GM19240 (cell line): ENCODE results near the gene DGKE.

Experiments
- DNase-seq: peaks from one replicate; pipeline ENCODE4 v3.0.0; 2011; ENCODE audit warnings: low spot score; ENCODE audit not compliant: insufficient read length

Gene DGKE

GRCh38 chr17:56812901-56813388 is 21.0 kb upstream of the DGKE start:
- no peak for DNase-seq

DNA sequence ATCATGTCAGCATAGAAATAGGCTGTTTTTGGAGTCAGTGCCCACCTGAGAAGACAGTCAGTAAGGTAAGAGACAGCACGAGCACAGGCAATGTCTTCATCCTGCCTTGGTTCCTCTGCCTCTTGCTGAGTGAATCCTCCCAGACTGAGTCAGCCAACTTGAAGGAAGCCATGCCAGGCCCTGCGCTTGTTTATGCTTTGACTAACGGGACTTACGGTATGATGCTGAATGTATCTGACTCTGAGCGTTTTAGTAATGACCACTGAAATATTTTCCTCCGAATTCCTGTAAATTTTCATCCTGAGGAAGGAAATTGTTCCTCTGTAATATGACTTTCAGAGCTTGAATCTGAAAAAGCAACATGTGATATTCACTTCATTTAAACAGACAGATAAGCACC is 18.2 kb upstream of the DGKE start:
- DNase-seq, result no peak

GRCh38 chr17:56817066-56817465 is 16.9 kb upstream of the DGKE start:
- DNase-seq, result no peak

- DNase-seq, result no peak
Measured at GRCh38 chr17:56819030-56819429, 14.9 kb upstream of the DGKE start.

- peak; percentile 81 for DNase-seq
Measured at GRCh38 chr17:56819431-56820145, 14.4 kb upstream of the DGKE start.

- DNase-seq, result no peak
Measured at GRCh38 chr17:56820207-56820606, 13.7 kb upstream of the DGKE start.

DNA sequence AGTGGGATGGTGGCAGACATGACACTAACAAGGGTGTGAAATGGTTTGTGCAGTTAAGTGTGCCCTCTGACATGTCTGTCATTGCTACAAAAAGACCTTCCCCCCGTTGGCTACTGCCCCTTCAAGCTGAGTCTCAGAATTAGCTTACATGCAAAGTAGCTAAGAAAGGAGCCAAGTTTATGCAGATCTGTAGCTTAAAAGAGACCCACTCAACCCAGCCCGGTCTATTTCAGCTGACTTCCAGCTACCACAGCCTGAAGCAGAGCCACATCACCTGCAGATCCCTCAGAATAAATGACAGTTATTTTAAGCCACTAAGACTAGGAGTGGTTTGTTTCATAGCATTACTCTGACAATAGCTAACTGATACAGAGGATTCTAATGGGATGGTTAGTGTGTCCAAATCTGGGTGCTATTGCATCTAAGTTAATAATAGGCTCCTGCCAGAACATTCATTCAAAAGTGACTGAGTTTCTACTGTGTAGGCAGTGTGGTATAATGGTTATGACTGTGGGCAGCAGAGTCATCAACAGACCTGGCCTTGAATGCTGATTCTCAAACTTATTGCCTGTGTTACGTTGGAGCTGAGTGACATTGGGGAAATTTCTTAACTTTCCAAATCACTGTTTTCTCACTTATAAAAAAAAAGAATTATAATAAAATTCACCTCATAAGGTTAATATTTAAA is 12.0 kb upstream of the DGKE start:
- DNase-seq, result no peak

DNA sequence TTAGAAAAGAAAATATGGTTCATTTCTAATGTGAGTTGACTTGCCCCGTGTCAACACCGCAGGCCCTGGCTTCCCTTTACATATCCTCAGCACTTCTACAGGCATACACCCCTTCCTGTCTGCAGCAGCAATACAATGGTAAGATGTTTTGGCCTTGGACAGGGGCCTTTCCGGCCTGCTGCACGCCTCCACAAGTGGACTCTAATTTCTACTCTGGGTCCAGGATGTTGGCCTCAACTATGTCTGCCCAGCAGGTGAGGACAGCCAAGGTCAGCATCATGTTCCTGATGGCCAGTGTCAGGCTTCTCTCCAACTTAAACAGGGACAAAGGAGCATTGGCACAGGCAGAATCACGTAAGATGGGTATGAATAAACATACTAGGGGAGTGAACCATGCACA is 11.2 kb upstream of the DGKE start:
- DNase-seq, result no peak

- no peak for DNase-seq
Measured at GRCh38 chr17:56823848-56824247, 10.1 kb upstream of the DGKE start.

DNA sequence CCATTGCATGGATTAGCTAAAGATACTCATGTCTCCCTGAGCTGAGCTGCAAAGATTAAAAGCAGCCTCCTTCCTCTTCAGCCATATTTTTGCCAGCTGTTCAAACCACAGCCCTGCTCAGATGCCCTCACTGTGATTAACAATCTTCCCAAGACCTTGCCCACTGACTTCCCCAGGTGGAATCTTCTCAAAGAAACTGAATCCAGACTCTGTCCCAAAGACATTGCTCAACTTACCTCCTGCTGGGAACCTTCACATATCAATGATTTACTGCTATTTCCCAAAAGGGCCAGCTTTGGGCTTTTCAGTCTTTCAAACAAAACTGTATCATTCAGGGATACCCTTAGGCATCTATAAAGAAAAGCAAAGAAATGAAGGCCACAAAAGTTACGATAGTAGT is 9.4 kb upstream of the DGKE start:
- DNase-seq, result no peak

DNA sequence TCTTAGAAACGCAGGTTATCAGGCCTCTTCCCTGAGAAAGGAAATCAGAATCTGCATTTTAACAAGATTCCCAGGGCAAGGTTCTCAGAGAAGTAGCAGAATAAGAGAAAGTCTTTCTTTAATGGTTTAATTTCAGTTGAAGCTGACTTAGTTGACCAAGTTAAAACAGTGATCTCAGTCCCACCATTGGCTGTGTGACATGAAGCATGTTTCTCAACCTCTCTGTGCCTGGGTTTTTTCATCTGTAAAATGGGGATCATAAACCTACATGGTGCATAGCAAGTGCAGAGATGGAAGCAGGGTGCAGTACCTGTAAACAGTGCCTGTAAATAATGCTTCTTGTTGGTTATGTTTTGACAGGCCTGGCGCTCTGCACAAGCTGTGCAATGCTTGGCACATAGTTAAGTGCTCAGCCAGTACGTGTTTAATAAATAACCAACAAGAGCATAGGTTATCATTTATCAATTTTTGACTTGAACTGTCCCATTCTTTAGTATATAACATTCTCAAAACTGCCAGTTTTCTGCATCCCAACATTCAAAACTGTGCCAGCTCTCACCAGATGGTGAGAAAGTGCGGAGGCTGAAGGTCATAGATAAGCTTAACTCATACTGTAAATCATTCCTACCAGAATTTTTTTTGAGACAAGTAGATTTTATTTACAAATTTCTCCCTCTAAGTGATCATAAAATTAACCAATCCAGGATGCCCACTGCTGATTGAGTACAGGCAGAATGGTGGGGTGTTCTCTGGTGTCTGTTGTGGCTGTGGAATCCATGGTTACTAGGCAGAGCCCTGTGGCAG is 7.1 kb upstream of the DGKE start:
- DNase-seq, result no peak

DNA sequence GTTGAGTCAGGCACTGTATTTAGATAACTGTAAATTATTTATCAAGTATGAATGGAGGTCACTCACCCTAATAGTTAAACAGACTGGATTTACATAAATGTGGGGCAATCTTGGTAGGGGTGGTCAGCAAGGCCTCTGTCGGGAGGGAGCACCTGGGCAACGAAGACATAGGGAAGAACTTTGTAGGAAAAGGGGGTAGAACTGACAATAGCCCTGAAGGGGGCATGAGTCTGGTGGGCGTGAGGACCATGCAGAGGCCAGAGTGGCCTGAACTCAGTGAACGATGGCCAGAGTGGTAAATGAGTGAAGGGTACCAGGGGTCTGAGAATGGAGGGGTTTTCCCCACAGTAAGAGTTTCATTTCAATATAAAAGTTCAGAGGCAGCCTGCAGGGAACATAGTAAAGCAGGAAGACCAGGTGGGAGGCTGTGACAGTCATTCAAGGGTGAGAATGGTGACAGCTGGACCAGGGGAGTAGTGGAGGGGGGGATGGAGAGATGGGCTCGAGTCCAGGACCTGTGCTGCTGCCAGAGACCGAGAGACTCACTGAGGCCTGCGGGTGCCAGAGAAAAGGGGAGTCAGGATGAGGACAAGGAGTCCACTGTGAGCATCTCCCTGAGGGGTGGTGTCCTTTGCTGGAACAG is 3.1 kb upstream of the DGKE start:
- no peak for DNase-seq

- DNase-seq, result no peak
Measured at GRCh38 chr17:56831369-56832095, 2.4 kb upstream of the DGKE start.

DNA sequence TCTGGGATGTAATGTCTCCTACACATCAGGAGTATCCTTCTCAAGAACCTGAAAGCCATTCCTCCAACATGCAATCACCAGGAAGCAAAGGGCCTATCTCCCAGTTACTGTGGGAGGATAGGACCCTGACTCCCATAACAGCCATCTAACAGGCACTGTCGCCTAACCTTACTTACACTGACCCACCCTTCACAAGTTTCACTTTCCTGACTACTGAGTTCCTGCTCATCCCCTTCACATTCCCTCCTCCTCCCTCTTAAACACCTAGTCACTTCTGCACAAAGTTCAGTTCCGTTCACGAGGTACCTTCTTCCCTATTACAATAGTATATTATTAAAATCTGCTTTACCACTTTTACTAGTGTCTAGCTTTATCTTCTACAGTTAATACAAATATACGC is 1.5 kb upstream of the DGKE start:
- DNase-seq, result no peak

GRCh38 chr17:56833057-56833808 is 718 bp upstream of the DGKE start:
- DNase-seq, result peak; percentile 33

- peak; percentile 11 for DNase-seq
Measured at GRCh38 chr17:56834380-56835263, 671 bp downstream of the DGKE start.

DNA sequence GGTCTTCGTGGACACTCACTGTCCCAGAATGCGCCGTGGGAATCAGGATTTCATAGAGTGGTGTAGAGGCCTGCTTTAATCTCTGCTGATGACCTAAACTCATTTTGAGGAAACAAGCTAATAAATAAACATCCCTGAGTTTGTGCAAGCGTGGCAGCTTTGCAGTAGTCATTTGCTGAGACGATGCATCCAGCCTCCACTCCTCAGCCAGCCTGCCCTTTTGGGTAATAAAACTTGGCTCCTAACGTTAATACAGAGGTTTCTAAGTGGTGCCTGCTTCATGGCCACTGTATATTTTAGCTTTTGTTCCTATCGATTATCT is 1.3 kb downstream of the DGKE start:
- DNase-seq, result no peak

DNA sequence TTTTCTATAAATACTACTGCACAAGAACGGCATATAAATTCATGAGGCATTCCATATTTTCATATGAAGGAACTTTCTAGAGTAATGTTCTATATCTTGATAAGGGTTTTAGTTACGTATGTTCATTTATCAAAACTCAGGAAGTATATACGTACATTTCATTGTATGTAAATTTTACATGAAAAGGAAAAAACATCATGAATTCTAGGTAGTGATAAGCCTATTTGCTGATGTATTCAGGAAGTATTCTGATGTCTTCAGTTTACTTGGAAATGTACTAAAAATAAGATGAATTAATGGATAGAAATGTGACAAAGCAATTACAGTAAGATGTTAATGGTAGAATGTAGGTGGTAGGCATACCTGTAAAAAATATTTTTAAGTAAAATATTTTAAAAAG is 4.7 kb downstream of the DGKE start:
- no peak for DNase-seq

- no peak for DNase-seq
Measured at GRCh38 chr17:56842577-56842976, 8.6 kb downstream of the DGKE start.
